Epithelial cell of esophagus (primary cell): ENCODE data around the gene P2RX4.
"Not testable (repeated sequence)": the region's sequence is repeated elsewhere in the genome, so short reads cannot be mapped to it uniquely, and the experiment has no call there.

Experiments
- DNase-seq: peaks from one replicate; pipeline ENCODE4 v3.0.0; 2010; ENCODE audit warnings: low read depth
- H3K4me3 ChIP-seq: 2 replicates; pipeline ENCODE4 v1.5.1; 2011; ENCODE audit warnings: mild to moderate bottlenecking, low read length, control low read depth
- CTCF ChIP-seq: IDR thresholded peaks from 2 replicates; pipeline ENCODE4 v1.5.1; 2011; ENCODE audit warnings: low read depth, mild to moderate bottlenecking, low read length, control low read depth, inconsistent platforms; ENCODE audit not compliant: insufficient read depth; ENCODE audit errors: missing control alignments

P2RX4 gene

DNA sequence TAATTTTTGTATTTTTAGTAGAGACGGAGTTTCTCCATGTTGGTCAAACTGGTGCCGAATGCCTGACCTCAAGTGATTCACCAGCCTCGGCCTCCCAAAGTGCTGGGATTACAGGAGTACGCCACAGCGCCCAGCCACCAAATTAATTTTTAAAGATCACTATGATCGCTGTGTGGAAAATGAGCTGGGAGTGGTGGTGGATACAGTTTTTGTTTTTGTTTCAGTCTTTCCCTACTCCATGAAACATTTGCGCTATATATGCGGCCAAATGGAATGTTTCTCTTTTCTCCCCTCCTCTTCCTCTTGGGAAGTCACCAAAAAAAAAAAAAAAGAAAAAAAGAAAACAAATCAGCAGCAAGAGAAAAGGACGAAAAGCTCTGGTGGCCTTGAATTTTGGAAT, 20.8 kb upstream of the P2RX4 start:
- TF ChIP-seq CTCF, result no peak
- no peak overlapping the region for H3K4me3 ChIP-seq
- DNase-seq, result no peak

DNA sequence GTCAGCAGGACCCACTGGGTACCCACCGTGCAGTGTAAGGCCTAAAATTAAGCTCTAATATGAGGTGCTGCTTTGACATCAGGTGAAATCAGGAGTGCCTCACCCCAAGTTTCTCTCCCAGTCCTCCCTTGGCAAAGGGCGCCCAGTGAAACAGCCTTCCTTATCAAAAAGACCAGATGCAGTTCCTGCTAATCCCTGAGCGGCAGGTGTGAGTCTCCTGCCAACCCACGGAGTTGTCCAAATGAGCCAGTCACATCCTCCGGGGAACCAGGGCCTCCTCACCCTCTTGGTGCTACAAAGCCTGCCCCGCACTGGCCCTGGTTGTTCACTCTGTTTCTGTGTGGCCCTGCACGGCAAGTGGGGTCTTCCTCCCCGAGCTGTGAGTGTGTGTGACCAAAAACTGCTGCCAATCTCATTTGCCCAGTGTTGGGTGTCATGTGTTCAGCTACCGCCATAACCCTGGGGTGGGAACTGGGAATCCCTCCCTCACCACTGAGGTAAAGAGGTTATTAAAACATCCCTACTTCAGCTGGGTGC, 20.2 kb upstream of the P2RX4 start:
- no peak overlapping the region for H3K4me3 ChIP-seq
- no peak for TF ChIP-seq CTCF
- DNase-seq, result no peak

DNA sequence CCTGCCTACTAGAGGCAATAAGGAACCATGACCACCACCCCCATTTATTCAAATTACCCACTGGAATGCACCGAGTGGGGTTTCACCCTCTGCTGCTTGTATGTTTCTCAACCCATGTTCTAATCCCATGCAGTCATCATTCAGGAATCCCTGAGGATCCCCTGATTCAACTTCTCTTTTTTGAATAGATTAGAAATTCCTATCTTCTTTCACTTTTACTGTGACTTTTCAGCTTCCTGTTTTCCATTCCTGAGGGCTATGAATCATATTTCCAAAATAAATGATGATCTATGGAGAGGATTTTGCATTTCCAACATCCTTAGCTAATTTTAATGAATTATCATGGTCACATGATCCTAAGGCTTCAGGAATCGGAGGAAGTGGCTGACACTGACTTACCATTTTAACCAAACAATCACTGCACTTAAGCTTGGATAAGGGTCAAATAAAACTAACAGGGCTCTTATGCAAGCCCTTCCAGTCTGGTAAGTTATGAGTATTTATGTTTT, 19.4 kb upstream of the P2RX4 start:
- H3K4me3 ChIP-seq, result no peak overlapping the region
- DNase-seq, result peak; percentile 89
- TF ChIP-seq CTCF, result no peak

GRCh38 chr12:121191151-121191550, 18.8 kb upstream of the P2RX4 start:
- DNase-seq, result no peak
- H3K4me3 ChIP-seq, result no peak overlapping the region
- TF ChIP-seq CTCF, result no peak

- TF ChIP-seq CTCF, result no peak
- no peak for DNase-seq
- H3K4me3 ChIP-seq, result no peak overlapping the region
These were observed 13.0 kb upstream of the P2RX4 start for GRCh38 chr12:121196902-121197301.

DNA sequence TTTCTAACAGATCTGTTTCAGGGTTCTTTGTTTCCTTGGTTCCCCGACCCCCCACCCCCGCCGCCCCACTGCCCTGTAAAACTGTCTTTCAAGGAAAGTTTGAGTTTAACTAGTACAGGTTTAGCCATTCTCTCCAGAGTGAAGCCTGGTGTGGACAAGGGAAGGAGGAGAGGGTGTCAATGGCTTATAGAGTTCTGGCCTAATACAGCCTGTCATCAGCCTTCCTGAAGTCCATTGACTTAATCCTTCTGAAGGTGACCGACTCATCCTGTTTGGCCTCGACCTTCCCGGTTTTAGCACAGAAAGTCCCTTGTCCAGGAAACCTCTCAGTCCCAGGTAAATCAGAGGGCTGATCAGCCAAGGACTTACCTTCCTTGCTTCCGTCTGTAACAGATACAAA, 11.0 kb upstream of the P2RX4 start:
- DNase-seq, result no peak
- H3K4me3 ChIP-seq, result no peak overlapping the region
- TF ChIP-seq CTCF, result no peak

DNA sequence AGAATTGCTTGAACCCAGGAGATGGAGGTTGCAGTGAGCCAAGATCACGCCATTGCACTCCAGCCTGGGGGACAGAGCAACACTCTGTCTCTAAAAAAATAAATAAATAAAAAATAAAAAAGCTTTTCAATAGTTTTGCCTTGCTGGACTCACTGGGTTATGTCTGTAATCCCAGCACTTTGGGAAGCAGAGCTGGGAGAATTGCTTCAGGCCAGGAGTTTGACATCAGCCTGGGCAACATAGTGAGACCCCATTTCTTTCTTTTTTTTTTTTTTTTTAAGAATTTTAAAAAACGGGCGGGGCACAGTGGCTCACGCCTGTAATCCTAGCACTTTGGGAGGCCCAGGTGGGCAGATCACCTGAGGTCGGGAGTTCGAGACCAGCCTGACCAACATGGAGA, 8.8 kb upstream of the P2RX4 start:
- not testable (repeated sequence) for H3K4me3 ChIP-seq, DNase-seq
